HL-60 (cell line): ENCODE results near the gene NMUR1.

Source experiments
- DNase-seq, 2 experiments: peaks; one replicate each; pipeline ENCODE4 v3.0.0-alpha.2; 2010 to 2020; ENCODE audit warnings: low read depth in 1 of 2, low spot score in 1 of 2
- H3K27ac ChIP-seq: fragments of 250-450 bp; sonication (Bioruptor Pico); replicated peaks from 2 replicates; pipeline ENCODE4 v1.5.1; 2020; ENCODE audit warnings: mild to moderate bottlenecking, moderate library complexity
- H3K27me3 ChIP-seq: fragments of 250-450 bp; sonication (Bioruptor Pico); 2 replicates; pipeline ENCODE4 v1.5.1; 2021; ENCODE audit warnings: mild to moderate bottlenecking, moderate library complexity; ENCODE audit not compliant: insufficient read depth, poor library complexity, severe bottlenecking
- H3K4me3 ChIP-seq: replicated peaks from 2 replicates; pipeline ENCODE4 v1.5.1; 2011; ENCODE audit warnings: mild to moderate bottlenecking, control low read depth, low read length; ENCODE audit not compliant: insufficient read depth
- CTCF ChIP-seq: IDR thresholded peaks from one replicate; pipeline ENCODE4 v1.5.1; 2011; ENCODE audit warnings: low read length, control low read depth, inconsistent platforms; ENCODE audit not compliant: insufficient read depth
- GABPA ChIP-seq: IDR thresholded peaks from 2 replicates; pipeline ENCODE4 v1.6.1; 2012; ENCODE audit warnings: low read depth
- POLR2AphosphoS5 ChIP-seq: IDR thresholded peaks from 2 replicates; pipeline ENCODE4 v1.6.1; 2012; ENCODE audit warnings: low read depth
- SPI1 ChIP-seq: IDR thresholded peaks from 2 replicates; pipeline ENCODE4 v1.6.1; 2012; ENCODE audit warnings: low read depth, mild to moderate bottlenecking, borderline replicate concordance
- TF ChIP-seq, protein P1 (sequence below): IDR thresholded peaks from 2 replicates; pipeline ENCODE4 v1.6.1; 2012; ENCODE audit warnings: low read depth; ENCODE audit not compliant: insufficient replicate concordance

Gene NMUR1

DNA sequence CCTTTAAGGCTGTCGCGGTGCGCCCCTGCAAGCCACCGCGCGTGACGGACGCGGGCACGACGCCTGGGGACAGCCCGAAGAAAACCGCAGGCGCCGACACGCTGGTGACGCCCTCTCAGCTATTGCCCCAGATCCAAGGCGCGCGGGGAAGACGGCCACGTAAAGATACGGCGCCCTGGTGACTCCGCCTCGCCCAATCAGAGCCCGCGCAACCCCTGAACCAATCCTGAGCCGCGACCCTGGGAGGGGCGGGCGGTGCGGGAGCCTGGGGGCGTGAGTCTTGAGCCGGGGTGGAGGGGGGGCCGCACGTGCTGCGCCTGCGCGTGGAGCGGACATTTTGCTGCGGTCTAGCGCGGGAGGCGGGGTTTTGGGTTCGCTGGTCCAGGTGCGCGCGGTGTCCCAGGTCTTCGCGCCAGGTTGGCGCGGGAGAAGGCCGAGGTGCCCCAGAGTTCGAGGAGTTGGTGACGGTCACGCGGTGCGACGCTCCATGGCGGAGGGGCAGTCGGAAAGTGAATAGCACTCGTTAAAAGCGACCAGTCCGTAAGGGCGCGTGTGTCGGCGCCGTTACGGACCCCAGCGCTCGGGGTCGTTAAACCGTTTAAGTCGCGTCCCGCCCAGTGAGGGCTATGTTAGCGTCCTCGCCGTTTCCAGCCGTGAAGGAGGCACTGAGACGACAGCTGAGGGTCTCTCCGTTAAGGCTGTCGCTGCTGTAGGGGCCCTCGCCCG lies 15.9 kb downstream of the NMUR1 start:
- no peaks in the 10 kb centered on the region for H3K27me3 ChIP-seq
- peak overlapping the region; percentile 64 for H3K4me3 ChIP-seq
- DNase-seq = peak; percentile 95 to 99
- H3K27ac ChIP-seq = peak overlapping the region; percentile 91
- no peak for TF ChIP-seq GABPA
- no peak for TF ChIP-seq SPI1
- TF ChIP-seq, protein P1, sequence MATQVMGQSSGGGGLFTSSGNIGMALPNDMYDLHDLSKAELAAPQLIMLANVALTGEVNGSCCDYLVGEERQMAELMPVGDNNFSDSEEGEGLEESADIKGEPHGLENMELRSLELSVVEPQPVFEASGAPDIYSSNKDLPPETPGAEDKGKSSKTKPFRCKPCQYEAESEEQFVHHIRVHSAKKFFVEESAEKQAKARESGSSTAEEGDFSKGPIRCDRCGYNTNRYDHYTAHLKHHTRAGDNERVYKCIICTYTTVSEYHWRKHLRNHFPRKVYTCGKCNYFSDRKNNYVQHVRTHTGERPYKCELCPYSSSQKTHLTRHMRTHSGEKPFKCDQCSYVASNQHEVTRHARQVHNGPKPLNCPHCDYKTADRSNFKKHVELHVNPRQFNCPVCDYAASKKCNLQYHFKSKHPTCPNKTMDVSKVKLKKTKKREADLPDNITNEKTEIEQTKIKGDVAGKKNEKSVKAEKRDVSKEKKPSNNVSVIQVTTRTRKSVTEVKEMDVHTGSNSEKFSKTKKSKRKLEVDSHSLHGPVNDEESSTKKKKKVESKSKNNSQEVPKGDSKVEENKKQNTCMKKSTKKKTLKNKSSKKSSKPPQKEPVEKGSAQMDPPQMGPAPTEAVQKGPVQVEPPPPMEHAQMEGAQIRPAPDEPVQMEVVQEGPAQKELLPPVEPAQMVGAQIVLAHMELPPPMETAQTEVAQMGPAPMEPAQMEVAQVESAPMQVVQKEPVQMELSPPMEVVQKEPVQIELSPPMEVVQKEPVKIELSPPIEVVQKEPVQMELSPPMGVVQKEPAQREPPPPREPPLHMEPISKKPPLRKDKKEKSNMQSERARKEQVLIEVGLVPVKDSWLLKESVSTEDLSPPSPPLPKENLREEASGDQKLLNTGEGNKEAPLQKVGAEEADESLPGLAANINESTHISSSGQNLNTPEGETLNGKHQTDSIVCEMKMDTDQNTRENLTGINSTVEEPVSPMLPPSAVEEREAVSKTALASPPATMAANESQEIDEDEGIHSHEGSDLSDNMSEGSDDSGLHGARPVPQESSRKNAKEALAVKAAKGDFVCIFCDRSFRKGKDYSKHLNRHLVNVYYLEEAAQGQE = peak; percentile 43
- no peak for TF ChIP-seq CTCF
- TF ChIP-seq POLR2AphosphoS5 = peak; percentile 89

- Histone ChIP-seq H3K27ac (peak overlapping the region; percentile 91), H3K4me3 (peak overlapping the region; percentile 50), H3K27me3 (no peaks in the 10 kb centered on the region)
- DNase-seq = no peak
- TF ChIP-seq CTCF (no peak), GABPA (no peak), SPI1 (no peak), POLR2AphosphoS5 (no peak)
- TF ChIP-seq, protein P1 = no peak
Observed at GRCh38 chr2:231513746-231514224, 16.5 kb downstream of the NMUR1 start.

- DNase-seq = no peak
- no peak overlapping the region for H3K4me3 ChIP-seq
- H3K27me3 ChIP-seq = no peaks in the 10 kb centered on the region
- TF ChIP-seq POLR2AphosphoS5 (no peak), GABPA (no peak), CTCF (no peak), SPI1 (no peak)
- TF ChIP-seq, protein P1 = no peak
- no peak overlapping the region for H3K27ac ChIP-seq
Observed at GRCh38 chr2:231512222-231512621, 18.0 kb downstream of the NMUR1 start.
